Muscle of leg (tissue), 11 donors: ENCODE measurements around the gene CDYL2. TPM values are rescaled to one million over a fixed set of nuclear protein-coding genes. Genes with fewer than 3 reads are reported as not detected.
"Not testable (repeated sequence)": the region's sequence is repeated elsewhere in the genome, so short reads cannot be mapped to it uniquely, and the experiment has no call there.

Experiments used
- DNase-seq: peaks from one replicate; pipeline ENCODE4 v3.0.0; 2013
- H3K27ac ChIP-seq: one replicate; pipeline ENCODE4 v1.5.1; 2013; ENCODE audit warnings: mild to moderate bottlenecking, low read length, control low read depth
- H3K27me3 ChIP-seq: one replicate; pipeline ENCODE4 v1.6.1; 2013; ENCODE audit warnings: low read length; ENCODE audit not compliant: control insufficient read depth, insufficient read depth
- H3K36me3 ChIP-seq: one replicate; pipeline ENCODE4 v1.6.1; 2013; ENCODE audit warnings: low read length; ENCODE audit not compliant: control insufficient read depth, insufficient read depth
- H3K4me1 ChIP-seq: one replicate; pipeline ENCODE4 v1.6.1; 2013; ENCODE audit warnings: low read length; ENCODE audit not compliant: control insufficient read depth, insufficient read depth
- H3K4me3 ChIP-seq: one replicate; pipeline ENCODE4 v1.5.1; 2013; ENCODE audit warnings: low read length, control low read depth
- H3K9me3 ChIP-seq: replicated peaks from 2 replicates; pipeline ENCODE4 v1.6.1; 2013; ENCODE audit warnings: low read depth, low read length; ENCODE audit not compliant: control insufficient read depth
- WGBS: methylation state at CpG from one replicate; pipeline ENCODE4 v1.1.5; 2013; ENCODE audit warnings: missing lambda C conversion rate; ENCODE audit not compliant: insufficient coverage; 5-methylcytosine and 5-hydroxymethylcytosine counted together
- polyA plus RNA-seq, 8 donors: library from polyadenylated mRNA; unstranded; fragments of 120-200 nt; gene quantifications; one replicate each; pipeline versions ENCODE4 v1.2.1 to v1.2.3, GENCODE V29; 2013; ENCODE audit warnings: inconsistent platforms in 1 of 8, low replicate concordance in 1 of 8; ENCODE audit not compliant: insufficient read length in 8 of 8, insufficient read depth in 1 of 8
- total RNA-seq: library from RNA; stranded (reverse); fragments of 120-200 nt; gene quantifications from one replicate; pipeline ENCODE4 v1.2.4, GENCODE V29; 2013

CDYL2 gene
- total and polyA plus RNA-seq, 9 donors = 1.9 to 3.7 (median 2.6) TPM

GRCh38 chr16:80738521-80738920, 65.9 kb downstream of the CDYL2 start:
- H3K27me3 ChIP-seq = no peaks in the 10 kb centered on the region
- no CpG with 5 or more reads among the region's 3 CpGs for WGBS
- no peaks in the 10 kb centered on the region for H3K9me3 ChIP-seq
- no peaks in the 10 kb centered on the region for H3K36me3 ChIP-seq
- H3K4me1 ChIP-seq = no peaks in the 10 kb centered on the region
- no peak overlapping the region for H3K27ac ChIP-seq
- no peak for DNase-seq
- no peak overlapping the region for H3K4me3 ChIP-seq

- Histone ChIP-seq H3K36me3 (no peaks in the 10 kb centered on the region), H3K4me1 (no peaks in the 10 kb centered on the region), H3K27me3 (no peaks in the 10 kb centered on the region), H3K9me3 (peaks cover 6% of the 10 kb centered on the region), H3K4me3 (no peak overlapping the region), H3K27ac (no peak overlapping the region)
- DNase-seq = no peak
- WGBS = 57% methylated on average over 3 of the region's 4 CpGs
Observed at GRCh38 chr16:80735846-80736245, 68.6 kb downstream of the CDYL2 start.

DNA sequence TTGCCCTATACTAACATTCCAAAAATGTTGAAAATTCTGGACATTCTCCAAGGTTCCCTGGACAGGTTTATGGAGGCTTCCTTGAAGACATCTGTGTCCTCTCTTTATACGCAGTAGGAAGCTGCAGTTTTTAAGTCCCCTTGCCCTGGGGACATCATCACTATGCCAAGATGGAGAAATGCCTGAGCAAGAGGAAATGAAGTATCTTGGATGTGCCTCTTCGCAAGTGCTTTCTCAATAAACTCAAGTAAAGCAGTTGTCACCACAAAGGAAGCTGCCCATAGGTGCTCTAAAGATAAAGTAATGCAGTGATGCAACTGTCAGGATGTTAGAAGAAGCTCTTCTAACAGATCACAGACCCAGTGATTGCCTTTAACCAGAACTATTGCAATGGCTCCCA, 71.0 kb downstream of the CDYL2 start:
- no CpG with 5 or more reads among the region's 2 CpGs for WGBS
- H3K4me3 ChIP-seq = no peak overlapping the region
- H3K27me3 ChIP-seq = no peaks in the 10 kb centered on the region
- no peaks in the 10 kb centered on the region for H3K36me3 ChIP-seq
- DNase-seq = no peak
- H3K4me1 ChIP-seq = no peaks in the 10 kb centered on the region
- no peak overlapping the region for H3K27ac ChIP-seq
- peaks cover 6% of the 10 kb centered on the region for H3K9me3 ChIP-seq

DNA sequence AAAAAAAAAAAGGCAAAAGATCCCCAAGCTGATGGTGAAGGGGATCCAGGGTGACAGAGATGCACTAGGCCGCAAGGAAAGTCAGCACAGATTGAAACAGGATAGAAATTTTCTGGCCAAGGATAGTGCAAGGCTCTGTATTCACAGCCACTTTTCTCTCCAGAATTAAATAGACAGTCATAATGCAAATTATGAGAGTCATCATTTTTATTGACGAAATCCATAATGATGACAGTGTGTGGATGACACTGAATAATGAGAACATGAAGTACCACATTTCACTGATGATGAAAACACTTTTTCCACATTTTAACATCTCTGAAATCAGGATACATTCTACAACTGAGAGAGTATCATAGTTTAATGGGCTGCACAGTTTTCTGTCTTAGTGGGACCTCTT, 72.5 kb downstream of the CDYL2 start:
- Histone ChIP-seq H3K4me1 (no peaks in the 10 kb centered on the region), H3K27me3 (no peaks in the 10 kb centered on the region), H3K9me3 (peaks cover 6% of the 10 kb centered on the region), H3K4me3 (no peak overlapping the region), H3K27ac (no peak overlapping the region), H3K36me3 (no peaks in the 10 kb centered on the region)
- WGBS = no CpG with 5 or more reads among the region's 2 CpGs
- no peak for DNase-seq

DNA sequence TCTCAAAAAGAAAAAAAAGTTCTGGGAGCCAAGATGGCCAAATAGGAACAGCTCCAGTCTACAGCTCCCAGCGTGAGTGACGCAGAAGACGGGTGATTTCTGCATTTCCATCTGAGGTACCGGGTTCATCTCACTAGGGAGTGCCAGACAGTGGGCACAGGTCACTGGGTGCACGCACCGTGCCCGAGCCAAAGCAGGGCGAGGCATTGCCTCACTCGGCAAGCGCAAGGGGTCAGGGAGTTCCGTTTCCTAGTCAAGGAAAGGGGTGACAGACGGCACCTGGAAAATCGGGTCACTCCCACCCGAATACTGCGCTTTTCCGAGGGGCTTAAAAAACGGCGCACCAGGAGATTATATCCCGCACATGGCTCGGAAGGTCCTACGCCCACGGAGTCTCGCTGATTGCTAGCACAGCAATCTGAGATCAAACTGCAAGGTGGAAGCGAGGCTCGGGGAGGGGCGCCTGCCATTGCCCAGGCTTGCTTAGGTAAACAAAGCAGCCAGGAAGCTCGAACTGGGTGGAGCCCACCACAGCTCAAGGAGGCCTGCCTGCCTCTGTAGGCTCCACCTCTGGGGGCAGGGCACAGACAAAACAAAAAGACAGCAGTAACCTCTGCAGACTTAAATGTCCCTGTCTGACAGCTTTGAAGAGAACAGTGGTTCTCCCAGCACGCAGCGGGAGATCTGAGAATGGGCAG, 77.2 kb downstream of the CDYL2 start:
- H3K27me3 ChIP-seq, DNase-seq, H3K4me3 ChIP-seq, H3K36me3 ChIP-seq, H3K4me1 ChIP-seq, H3K27ac ChIP-seq: not testable (repeated sequence)
- peaks cover 23% of the 10 kb centered on the region for H3K9me3 ChIP-seq
- 96% methylated on average over 25 of the region's 29 CpGs for WGBS

DNA sequence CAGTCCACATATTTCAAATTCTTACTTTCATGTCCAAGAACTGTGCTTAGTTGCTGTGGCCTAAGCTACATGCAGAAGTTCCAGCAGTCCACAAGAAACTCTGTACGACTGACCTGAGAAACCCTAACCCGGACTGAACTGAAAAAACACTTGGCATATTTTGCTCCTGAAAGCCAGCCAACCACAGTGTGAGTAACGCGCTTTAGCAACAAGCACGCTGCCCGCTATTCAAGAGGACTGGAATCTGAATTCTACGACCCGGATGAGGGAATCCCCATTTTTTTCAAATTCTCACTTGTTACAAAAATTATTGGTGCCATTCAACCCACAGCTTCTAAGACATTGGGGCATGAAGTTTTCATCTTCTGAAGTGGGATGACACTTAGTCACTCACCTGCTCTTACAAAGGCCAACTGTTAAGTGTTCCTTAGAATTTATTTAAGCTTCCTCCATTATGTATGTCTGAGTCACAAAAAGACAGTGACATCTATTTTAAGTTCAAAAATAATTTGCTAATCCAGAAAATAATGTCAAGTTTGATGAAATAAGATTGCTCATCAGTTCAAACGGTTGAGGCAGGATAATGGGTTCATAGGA, 78.7 kb downstream of the CDYL2 start:
- Histone ChIP-seq H3K27ac (no peak overlapping the region), H3K27me3 (no peaks in the 10 kb centered on the region), H3K9me3 (peaks cover 17% of the 10 kb centered on the region), H3K36me3 (no peaks in the 10 kb centered on the region), H3K4me3 (no peak overlapping the region), H3K4me1 (no peaks in the 10 kb centered on the region)
- DNase-seq = no peak
- 86% methylated on average over 4 of the region's 9 CpGs for WGBS

GRCh38 chr16:80723981-80724380, 80.4 kb downstream of the CDYL2 start:
- Histone ChIP-seq H3K9me3 (peaks cover 17% of the 10 kb centered on the region), H3K27me3 (no peaks in the 10 kb centered on the region), H3K36me3 (no peaks in the 10 kb centered on the region), H3K27ac (no peak overlapping the region), H3K4me1 (peaks cover 2% of the 10 kb centered on the region), H3K4me3 (no peak overlapping the region)
- no peak for DNase-seq

DNA sequence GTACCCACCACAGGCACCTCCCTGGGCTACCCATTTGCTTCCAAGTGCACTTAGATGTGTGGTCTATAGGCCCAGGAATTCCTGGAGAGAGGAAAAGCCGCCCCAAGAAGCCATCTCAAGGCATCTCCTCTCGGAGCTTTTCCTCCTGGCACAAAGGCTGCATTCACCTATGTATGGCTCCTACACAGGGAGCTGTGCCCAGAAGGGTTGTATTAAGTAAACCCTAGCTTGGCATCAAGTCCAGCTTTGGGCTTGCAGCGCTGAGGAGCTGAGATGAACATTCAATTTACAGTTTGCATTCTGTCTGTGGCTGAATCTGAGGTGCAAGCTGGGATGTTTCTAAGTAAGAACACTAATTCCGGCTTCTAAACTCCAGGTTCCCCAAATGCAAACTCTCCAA, 81.3 kb downstream of the CDYL2 start:
- Histone ChIP-seq H3K9me3 (peaks cover 17% of the 10 kb centered on the region), H3K27ac (no peak overlapping the region), H3K4me3 (no peak overlapping the region), H3K27me3 (no peaks in the 10 kb centered on the region), H3K4me1 (peaks cover 3% of the 10 kb centered on the region), H3K36me3 (no peaks in the 10 kb centered on the region)
- no peak for DNase-seq
- 86% methylated on average over 1 of the region's 4 CpGs for WGBS

GRCh38 chr16:80720804-80721371, 83.5 kb downstream of the CDYL2 start:
- H3K27ac ChIP-seq = no peak overlapping the region
- no peak for DNase-seq
- H3K4me1 ChIP-seq = peaks cover 3% of the 10 kb centered on the region
- no CpG with 5 or more reads among the region's 5 CpGs for WGBS
- H3K27me3 ChIP-seq = no peaks in the 10 kb centered on the region
- H3K36me3 ChIP-seq = no peaks in the 10 kb centered on the region
- peaks cover 17% of the 10 kb centered on the region for H3K9me3 ChIP-seq
- H3K4me3 ChIP-seq = no peak overlapping the region

DNA sequence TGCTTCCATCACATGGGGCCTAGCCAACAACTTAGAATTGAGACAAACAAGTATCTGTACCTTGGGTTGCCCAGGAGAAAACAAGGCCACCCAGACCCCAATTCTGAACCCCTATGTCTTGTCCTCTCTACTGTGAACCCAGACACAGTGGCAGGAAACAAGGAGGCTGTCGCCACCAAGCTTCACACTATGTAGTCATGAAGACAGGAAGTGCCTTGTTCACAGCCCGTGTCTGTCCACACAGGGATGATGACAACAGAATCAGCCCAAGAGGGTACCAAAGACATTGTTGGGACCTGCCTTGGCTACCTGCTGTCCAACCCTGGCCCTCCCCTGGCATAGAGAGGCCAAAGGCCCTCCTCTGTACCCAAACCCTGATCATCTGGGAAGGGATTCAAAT, 84.8 kb downstream of the CDYL2 start:
- peaks cover 3% of the 10 kb centered on the region for H3K4me1 ChIP-seq
- peaks cover 15% of the 10 kb centered on the region for H3K9me3 ChIP-seq
- DNase-seq = no peak
- 78% methylated on average over 1 of the region's 2 CpGs for WGBS
- H3K36me3 ChIP-seq = no peaks in the 10 kb centered on the region
- H3K4me3 ChIP-seq = no peak overlapping the region
- H3K27me3 ChIP-seq = no peaks in the 10 kb centered on the region
- no peak overlapping the region for H3K27ac ChIP-seq
